Thyroid gland (tissue), 4 donors: ENCODE measurements around the gene IL1R1. TPM values are rescaled to one million over a fixed set of nuclear protein-coding genes. Genes with fewer than 3 reads are reported as not detected.

Source experiments
- DNase-seq, 2 donors: peaks; one replicate each; pipeline ENCODE4 v3.0.0-alpha.2; 2019
- H3K27ac ChIP-seq, 3 donors: fragments of 200-600 bp; sonication (generic); 1 replicate in 2 of 3; 2 replicates in 1 of 3; pipeline ENCODE4 v1.5.1; 2016 to 2019; ENCODE audit warnings: mild to moderate bottlenecking in 1 of 3, moderate library complexity in 1 of 3
- H3K27me3 ChIP-seq: fragments of 200-600 bp; sonication (generic); one replicate; pipeline ENCODE4 v1.5.1; 2019
- H3K36me3 ChIP-seq, 2 donors: fragments of 200-600 bp; sonication (generic); one replicate each; pipeline ENCODE4 v1.5.1; 2016 to 2019
- H3K4me1 ChIP-seq, 2 donors: fragments of 200-600 bp; sonication (generic); one replicate each; pipeline ENCODE4 v1.5.1; 2017 to 2019
- H3K4me3 ChIP-seq, 3 donors: fragments of 200-600 bp; sonication (generic); replicated peaks in 1 of 3; 1 replicate in 2 of 3; 2 replicates in 1 of 3; pipeline ENCODE4 v1.5.1; 2016; ENCODE audit warnings: mild to moderate bottlenecking in 1 of 3
- H3K9me3 ChIP-seq: fragments of 200-600 bp; sonication (generic); one replicate; pipeline ENCODE4 v1.5.1; 2017
- CTCF ChIP-seq, 6 experiments: fragments of 200-600 bp in 3 of 6; fragments of 450-650 bp in 3 of 6; sonication (generic) in 3 of 6; IDR thresholded peaks; one replicate each; pipeline ENCODE4 v1.5.1; 2016 to 2019; ENCODE audit warnings: antibody characterized with exemption in 6 of 6, mild to moderate bottlenecking in 2 of 6, inconsistent platforms in 1 of 6, moderate library complexity in 1 of 6
- POLR2A ChIP-seq, 2 donors: fragments of 450-650 bp; IDR thresholded peaks; one replicate each; pipeline ENCODE4 v1.6.1; 2017; ENCODE audit warnings: antibody characterized with exemption in 2 of 2, mild to moderate bottlenecking in 2 of 2, moderate library complexity in 1 of 2
- WGBS, 2 donors: methylation state at CpG; one replicate each; pipeline ENCODE4 v1.1.5; 2017; 5-methylcytosine and 5-hydroxymethylcytosine counted together
- intact Hi-C: fragments of 100-400 bp; cut with DNase I; formaldehyde crosslinking; loops from one replicate; pipeline ENCODE4 v1.15.1; 2023
- total RNA-seq, 4 donors: library from RNA; depleted of rRNA; stranded (reverse); fragments of >200 nt; gene quantifications; one replicate each; pipeline ENCODE4 v1.2.3, GENCODE V29; 2016

Gene IL1R1
- total RNA-seq, 4 donors from 2014 or later: 57.6 to 220 (median 103) TPM

GRCh38 chr2:102186791-102187495, 44.4 kb downstream of the IL1R1 start, which contains the start of gene IL1RL2:
Gene IL1RL2 (plus strand): TSS chr2:102187023. CDS start chr2:102187868, 845 bp downstream.
- intact Hi-C loops: loop anchor here (10.0 kb wide), 1 partner anchor 58 kb away; no protein-coding TSS in a partner anchor
- no peaks in the 10 kb centered on the region for H3K36me3 ChIP-seq
- no peaks in the 10 kb centered on the region for H3K27me3 ChIP-seq
- H3K4me3 ChIP-seq: peak within 1 kb of the TSS; percentile 27 to 52 (median 46)
- H3K27ac ChIP-seq: peak within 1 kb of the TSS; percentile 43 to 88 (median 84)
- H3K9me3 ChIP-seq: no peaks in the 10 kb centered on the region
- WGBS, 2 donors: 35 to 36% methylated on average over 6 to 30 of the region's 36 CpGs
- H3K4me1 ChIP-seq: peaks cover 0 to 7% of the 10 kb centered on the region in 2 donors
- peak; percentile 76 to 79 for DNase-seq
- TF ChIP-seq POLR2A (IDR thresholded peaks at IDR 0.05) (peak in 1 of 2 donors; percentile 57), CTCF (IDR thresholded peaks at IDR 0.05) (no peak)

- no peaks in the 10 kb centered on the region for H3K36me3 ChIP-seq
- intact Hi-C loops: loop anchor here (10.0 kb wide), 1 partner anchor 57 kb away; no protein-coding TSS in a partner anchor
- peak; percentile 52 to 53 for DNase-seq
- no peaks in the 10 kb centered on the region for H3K27me3 ChIP-seq
- 5 to 14% methylated on average over 14 to 49 of the region's 50 CpGs for WGBS, 2 donors
- peak overlapping the region; percentile 27 to 52 (median 46) for H3K4me3 ChIP-seq
- TF ChIP-seq POLR2A (IDR thresholded peaks at IDR 0.05) (peak in 1 of 2 donors; percentile 51), CTCF (IDR thresholded peaks at IDR 0.05) (peak in 4 of 6 experiments; percentile 19 to 41 (median 38))
- H3K9me3 ChIP-seq: no peaks in the 10 kb centered on the region
- H3K27ac ChIP-seq: peak overlapping the region; percentile 43 to 88 (median 84)
- H3K4me1 ChIP-seq: peaks cover 0 to 7% of the 10 kb centered on the region in 2 donors
Observed at GRCh38 chr2:102187496-102188150, 45.1 kb downstream of the IL1R1 start.

GRCh38 chr2:102190430-102191107, 48.0 kb downstream of the IL1R1 start:
- H3K27ac ChIP-seq: no peak overlapping the region
- H3K4me3 ChIP-seq: no peak overlapping the region
- H3K36me3 ChIP-seq: no peaks in the 10 kb centered on the region
- no peaks in the 10 kb centered on the region for H3K27me3 ChIP-seq
- intact Hi-C loops: no loop called here
- WGBS, 2 donors: 87 to 90% methylated on average over 10 of the region's 10 CpGs
- no peaks in the 10 kb centered on the region for H3K9me3 ChIP-seq
- TF ChIP-seq CTCF (IDR thresholded peaks at IDR 0.05) (no peak), POLR2A (IDR thresholded peaks at IDR 0.05) (no peak)
- peaks cover 0 to 7% of the 10 kb centered on the region in 2 donors for H3K4me1 ChIP-seq
- no peak for DNase-seq

GRCh38 chr2:102191501-102191900, 49.0 kb downstream of the IL1R1 start:
- TF ChIP-seq CTCF (IDR thresholded peaks at IDR 0.05) (no peak), POLR2A (IDR thresholded peaks at IDR 0.05) (no peak)
- intact Hi-C loops: no loop called here
- WGBS, 2 donors: 91 to 100% methylated on average over 1 of the region's 1 CpG

More at GRCh38 chr2:102191501-102191900, 49.0 kb downstream of the IL1R1 start:
- Histone ChIP-seq H3K27me3 (no peaks in the 10 kb centered on the region), H3K36me3 (no peaks in the 10 kb centered on the region), H3K27ac (no peak overlapping the region), H3K4me1 (peaks cover 0 to 2% of the 10 kb centered on the region in 2 donors), H3K4me3 (no peak overlapping the region), H3K9me3 (no peaks in the 10 kb centered on the region)
- no peak for DNase-seq
